Parietal lobe (tissue), 1 donor: ENCODE measurements around the gene S100P. TPM values are rescaled to one million over a fixed set of nuclear protein-coding genes. Genes with fewer than 3 reads are reported as not detected.

Experiments
- total RNA-seq: library from RNA; depleted of rRNA; stranded (reverse); fragments of >200 nt; gene quantifications from one replicate; pipeline ENCODE4 v1.2.3, GENCODE V29; 2014

Gene S100P
- total RNA-seq = 0.31 TPM

DNA sequence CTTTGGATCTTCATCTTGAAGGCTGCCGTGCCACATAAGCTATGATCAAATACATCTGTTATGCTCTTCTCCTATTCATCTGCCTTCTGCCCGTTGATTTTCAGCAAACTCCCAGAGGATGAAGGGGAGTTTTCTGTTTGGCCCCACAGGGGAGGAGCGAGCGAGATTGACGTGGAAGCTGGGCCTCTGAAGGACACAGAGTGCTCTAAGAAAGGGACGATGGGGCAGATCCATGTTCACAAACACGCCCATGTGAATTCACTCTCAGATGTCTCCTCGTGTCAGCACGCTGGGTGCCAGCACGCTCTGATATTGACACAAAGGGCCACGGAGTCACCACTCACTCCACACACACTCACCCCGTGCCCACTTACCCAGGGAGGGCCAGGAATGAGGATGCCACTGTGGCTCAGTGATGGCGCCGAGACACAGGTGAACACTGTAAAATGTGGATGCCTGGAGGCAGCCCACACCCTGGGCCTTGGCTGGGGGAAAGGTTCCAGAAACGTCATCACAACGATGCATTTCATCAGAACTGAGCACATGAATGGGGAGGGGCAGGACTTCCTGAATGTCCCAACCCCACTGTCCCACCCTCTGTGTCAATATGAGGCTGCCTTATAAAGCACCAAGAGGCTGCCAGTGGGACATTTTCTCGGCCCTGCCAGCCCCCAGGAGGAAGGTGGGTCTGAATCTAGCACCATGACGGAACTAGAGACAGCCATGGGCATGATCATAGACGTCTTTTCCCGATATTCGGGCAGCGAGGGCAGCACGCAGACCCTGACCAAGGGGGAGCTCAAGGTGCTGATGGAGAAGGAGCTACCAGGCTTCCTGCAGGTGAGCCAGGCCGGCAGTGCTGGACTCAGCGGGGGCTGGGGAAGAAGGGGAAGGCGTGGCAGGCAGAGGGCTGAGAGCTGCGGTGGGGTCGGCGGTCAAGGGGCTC, at the start of gene S100P:
TSS of gene S100P (plus strand) at position 648 of the 946 bp plus-strand sequence. CDS start at position 703, 55 bp downstream.

DNA sequence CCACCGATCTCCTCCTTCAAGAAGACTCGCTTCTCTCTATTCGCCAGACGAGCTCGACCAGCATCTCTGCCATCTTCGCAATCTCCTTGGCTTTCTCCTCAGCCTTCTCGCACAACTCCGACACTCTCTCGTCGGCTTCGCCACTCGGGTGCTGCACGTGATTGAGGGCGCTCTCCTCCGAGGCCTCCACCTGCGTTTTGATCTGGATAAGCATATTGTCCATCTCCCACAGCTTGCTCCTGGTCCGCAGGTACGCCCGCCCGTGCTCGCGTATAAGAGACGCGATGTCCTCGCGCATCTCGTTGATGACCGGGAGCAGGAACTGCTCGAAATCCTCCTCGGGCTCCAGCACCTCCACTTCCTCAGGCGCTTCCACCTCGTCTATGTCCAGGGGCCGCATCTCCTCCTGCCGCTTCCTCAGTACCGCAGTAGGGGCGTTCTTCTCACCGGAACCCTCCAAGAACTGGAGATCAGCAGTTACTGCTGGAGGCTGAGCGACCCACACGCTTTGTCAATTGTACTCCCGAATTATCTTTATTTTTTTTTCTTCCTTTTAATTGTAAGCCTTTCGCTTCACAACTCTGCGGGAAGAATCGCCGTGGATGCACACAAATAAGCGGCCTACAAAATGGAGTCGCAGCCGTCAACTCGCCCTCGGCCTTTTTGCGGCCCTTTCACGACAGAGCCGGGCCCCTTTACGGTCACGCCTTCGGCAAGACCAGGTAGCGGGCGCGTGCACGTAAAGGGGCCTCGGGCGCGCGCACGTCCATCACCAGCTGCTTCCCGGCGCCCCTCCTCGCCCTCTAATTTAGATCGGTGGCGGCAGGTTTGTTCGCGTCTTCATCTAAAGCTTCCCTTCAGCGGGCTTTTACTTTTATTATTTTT, 15.8 kb downstream of the S100P start, which contains the start of gene MRFAP1L1:
TSS of gene MRFAP1L1 (minus strand) at position 636 of the 885 bp plus-strand sequence. CDS start at position 400, 236 bp downstream.

DNA sequence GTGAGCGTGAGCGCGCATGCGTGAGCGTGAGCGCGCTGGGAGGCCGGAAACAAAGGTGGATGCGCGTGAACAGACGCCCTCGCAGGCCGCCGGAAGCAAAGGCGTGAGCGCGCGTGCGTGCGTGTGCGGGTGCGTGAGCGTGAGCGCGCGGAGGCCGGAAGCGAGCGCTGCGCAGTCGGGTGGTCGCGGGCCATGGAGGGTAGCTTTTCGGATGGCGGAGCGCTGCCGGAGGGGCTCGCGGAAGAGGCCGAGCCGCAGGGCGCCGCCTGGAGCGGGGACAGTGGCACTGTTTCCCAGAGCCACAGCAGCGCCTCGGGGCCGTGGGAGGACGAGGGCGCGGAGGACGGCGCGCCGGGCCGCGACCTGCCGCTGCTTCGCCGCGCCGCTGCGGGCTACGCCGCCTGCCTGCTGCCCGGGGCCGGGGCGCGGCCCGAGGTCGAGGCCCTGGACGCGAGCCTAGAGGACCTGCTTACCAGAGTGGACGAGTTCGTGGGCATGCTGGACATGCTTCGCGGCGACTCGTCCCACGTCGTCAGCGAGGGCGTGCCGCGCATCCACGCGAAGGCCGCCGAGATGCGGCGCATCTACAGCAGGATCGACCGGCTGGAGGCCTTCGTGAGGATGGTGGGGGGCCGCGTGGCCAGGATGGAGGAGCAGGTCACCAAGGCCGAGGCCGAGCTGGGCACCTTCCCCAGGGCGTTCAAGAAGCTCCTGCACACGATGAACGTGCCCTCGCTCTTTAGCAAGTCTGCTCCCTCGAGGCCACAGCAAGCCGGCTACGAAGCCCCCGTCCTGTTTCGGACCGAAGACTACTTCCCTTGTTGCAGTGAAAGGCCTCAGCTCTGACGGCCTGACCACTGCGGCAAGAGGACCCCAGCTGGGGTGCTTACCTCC, 22.6 kb downstream of the S100P start, which contains the start of gene BLOC1S4:
TSS of gene BLOC1S4 (plus strand) at position 157 of the 894 bp plus-strand sequence. CDS start at position 193, 36 bp downstream.

Other genes starting within 250 kb of the S100P start
- 60.7 TPM for gene PPP2R2C, start 221.3 kb upstream of the S100P start, total RNA-seq
- gene MAN2B2, start 118.7 kb upstream of the S100P start, total RNA-seq = 11.0 TPM
- 67.0 TPM for gene MRFAP1, start 53.2 kb upstream of the S100P start, total RNA-seq
- gene MRFAP1L1, start 16.0 kb downstream of the S100P start, total RNA-seq = 87.0 TPM
- 12.5 TPM for gene BLOC1S4, start 22.3 kb downstream of the S100P start, total RNA-seq
- gene KIAA0232, start 88.8 kb downstream of the S100P start, total RNA-seq = 64.8 TPM
- 194 TPM for gene TBC1D14, start 215.9 kb downstream of the S100P start, total RNA-seq